ENCODE measurements around the gene FNDC3B.

GRCh38 chr3:172067837-172068440 lies 28.6 kb downstream of the FNDC3B start:
- TF ChIP-seq CTCF (IDR thresholded peaks at IDR 0.05; ENCODE audit: insufficient read depth, low read length, poor library complexity, severe bottlenecking) (no peak), EZH2phosphoT487 (conservative IDR thresholded peaks at IDR 0.05; ENCODE audit: low read length) (no peak)

All from SU-DHL-6 (cell line).